HEK293 (cell line): Measurements from ENCODE around the gene HSF2BP.

Experiments used
- KLF1 ChIP-seq: fragments of 450-650 bp; formaldehyde crosslinking; IDR thresholded peaks from 2 replicates; pipeline ENCODE4 v1.5.1; 2016; ENCODE audit warnings: missing biosample characterization, missing genetic modification characterization
- YY1 ChIP-seq: fragments of 450-650 bp; formaldehyde crosslinking; IDR thresholded peaks from 2 replicates; pipeline ENCODE4 v1.5.1; 2018; ENCODE audit warnings: missing biosample characterization, missing genetic modification characterization
- TF ChIP-seq, protein P1 (sequence below): fragments of 450-650 bp; formaldehyde crosslinking; IDR thresholded peaks from 2 replicates; pipeline ENCODE4 v1.5.1; 2016; ENCODE audit warnings: missing biosample characterization, missing genetic modification characterization
- TF ChIP-seq, protein P2 (sequence below): fragments of 450-650 bp; formaldehyde crosslinking; IDR thresholded peaks from 2 replicates; pipeline ENCODE4 v1.5.1; 2016; ENCODE audit warnings: missing biosample characterization, missing genetic modification characterization
- TF ChIP-seq, protein P3 (sequence below): fragments of 450-650 bp; formaldehyde crosslinking; IDR thresholded peaks from 2 replicates; pipeline ENCODE4 v1.5.1; 2016; ENCODE audit warnings: missing biosample characterization, missing genetic modification characterization
- TF ChIP-seq, protein P4 (sequence below): fragments of 450-650 bp; formaldehyde crosslinking; IDR thresholded peaks from 2 replicates; pipeline ENCODE4 v1.5.1; 2016; ENCODE audit warnings: missing biosample characterization, missing genetic modification characterization, low read depth
- TF ChIP-seq, protein P5 (sequence below): sonication (generic); formaldehyde crosslinking; IDR thresholded peaks from 2 replicates; pipeline ENCODE4 v1.8.1; 2022; ENCODE audit warnings: mild to moderate bottlenecking, moderate library complexity, missing genetic modification reagents

DNA sequence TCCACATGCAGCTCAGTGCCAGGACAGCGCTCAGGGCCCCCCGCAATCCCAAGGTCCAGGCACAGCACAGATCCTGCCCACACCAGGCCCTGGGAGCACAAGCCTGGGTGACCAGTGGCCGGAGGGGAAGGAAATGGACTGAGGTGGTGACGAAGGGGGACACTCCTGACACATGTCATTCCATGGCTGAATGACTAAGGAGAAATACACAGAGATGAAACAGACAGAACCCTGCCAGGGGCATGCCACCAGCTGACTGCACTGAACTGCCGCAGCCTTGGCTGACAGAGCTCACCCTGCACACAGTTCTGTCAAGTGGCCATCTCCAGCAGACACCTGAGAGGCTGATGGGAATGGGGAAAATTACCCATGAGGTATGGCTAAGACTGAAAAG is 56.1 kb downstream of the HSF2BP start:
- TF ChIP-seq KLF1 (tag by site-specific recombination) (no peak), YY1 (tag by site-specific recombination) (no peak)
- TF ChIP-seq, protein P1, sequence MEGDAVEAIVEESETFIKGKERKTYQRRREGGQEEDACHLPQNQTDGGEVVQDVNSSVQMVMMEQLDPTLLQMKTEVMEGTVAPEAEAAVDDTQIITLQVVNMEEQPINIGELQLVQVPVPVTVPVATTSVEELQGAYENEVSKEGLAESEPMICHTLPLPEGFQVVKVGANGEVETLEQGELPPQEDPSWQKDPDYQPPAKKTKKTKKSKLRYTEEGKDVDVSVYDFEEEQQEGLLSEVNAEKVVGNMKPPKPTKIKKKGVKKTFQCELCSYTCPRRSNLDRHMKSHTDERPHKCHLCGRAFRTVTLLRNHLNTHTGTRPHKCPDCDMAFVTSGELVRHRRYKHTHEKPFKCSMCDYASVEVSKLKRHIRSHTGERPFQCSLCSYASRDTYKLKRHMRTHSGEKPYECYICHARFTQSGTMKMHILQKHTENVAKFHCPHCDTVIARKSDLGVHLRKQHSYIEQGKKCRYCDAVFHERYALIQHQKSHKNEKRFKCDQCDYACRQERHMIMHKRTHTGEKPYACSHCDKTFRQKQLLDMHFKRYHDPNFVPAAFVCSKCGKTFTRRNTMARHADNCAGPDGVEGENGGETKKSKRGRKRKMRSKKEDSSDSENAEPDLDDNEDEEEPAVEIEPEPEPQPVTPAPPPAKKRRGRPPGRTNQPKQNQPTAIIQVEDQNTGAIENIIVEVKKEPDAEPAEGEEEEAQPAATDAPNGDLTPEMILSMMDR (tag by site-specific recombination) = no peak
- TF ChIP-seq, protein P2, sequence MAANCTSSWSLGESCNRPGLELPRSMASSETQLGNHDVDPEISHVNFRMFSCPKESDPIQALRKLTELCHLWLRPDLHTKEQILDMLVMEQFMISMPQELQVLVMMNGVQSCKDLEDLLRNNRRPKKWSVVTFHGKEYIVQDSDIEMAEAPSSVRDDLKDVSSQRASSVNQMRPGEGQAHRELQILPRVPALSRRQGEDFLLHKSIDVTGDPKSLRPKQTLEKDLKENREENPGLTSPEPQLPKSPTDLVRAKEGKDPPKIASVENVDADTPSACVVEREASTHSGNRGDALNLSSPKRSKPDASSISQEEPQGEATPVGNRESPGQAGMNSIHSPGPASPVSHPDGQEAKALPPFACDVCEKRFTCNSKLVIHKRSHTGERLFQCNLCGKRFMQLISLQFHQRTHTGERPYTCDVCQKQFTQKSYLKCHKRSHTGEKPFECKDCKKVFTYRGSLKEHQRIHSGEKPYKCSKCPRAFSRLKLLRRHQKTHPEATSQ (tag by site-specific recombination) = no peak
- TF ChIP-seq, protein P3, sequence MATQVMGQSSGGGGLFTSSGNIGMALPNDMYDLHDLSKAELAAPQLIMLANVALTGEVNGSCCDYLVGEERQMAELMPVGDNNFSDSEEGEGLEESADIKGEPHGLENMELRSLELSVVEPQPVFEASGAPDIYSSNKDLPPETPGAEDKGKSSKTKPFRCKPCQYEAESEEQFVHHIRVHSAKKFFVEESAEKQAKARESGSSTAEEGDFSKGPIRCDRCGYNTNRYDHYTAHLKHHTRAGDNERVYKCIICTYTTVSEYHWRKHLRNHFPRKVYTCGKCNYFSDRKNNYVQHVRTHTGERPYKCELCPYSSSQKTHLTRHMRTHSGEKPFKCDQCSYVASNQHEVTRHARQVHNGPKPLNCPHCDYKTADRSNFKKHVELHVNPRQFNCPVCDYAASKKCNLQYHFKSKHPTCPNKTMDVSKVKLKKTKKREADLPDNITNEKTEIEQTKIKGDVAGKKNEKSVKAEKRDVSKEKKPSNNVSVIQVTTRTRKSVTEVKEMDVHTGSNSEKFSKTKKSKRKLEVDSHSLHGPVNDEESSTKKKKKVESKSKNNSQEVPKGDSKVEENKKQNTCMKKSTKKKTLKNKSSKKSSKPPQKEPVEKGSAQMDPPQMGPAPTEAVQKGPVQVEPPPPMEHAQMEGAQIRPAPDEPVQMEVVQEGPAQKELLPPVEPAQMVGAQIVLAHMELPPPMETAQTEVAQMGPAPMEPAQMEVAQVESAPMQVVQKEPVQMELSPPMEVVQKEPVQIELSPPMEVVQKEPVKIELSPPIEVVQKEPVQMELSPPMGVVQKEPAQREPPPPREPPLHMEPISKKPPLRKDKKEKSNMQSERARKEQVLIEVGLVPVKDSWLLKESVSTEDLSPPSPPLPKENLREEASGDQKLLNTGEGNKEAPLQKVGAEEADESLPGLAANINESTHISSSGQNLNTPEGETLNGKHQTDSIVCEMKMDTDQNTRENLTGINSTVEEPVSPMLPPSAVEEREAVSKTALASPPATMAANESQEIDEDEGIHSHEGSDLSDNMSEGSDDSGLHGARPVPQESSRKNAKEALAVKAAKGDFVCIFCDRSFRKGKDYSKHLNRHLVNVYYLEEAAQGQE (tag by site-specific recombination) = no peak
- TF ChIP-seq, protein P4, sequence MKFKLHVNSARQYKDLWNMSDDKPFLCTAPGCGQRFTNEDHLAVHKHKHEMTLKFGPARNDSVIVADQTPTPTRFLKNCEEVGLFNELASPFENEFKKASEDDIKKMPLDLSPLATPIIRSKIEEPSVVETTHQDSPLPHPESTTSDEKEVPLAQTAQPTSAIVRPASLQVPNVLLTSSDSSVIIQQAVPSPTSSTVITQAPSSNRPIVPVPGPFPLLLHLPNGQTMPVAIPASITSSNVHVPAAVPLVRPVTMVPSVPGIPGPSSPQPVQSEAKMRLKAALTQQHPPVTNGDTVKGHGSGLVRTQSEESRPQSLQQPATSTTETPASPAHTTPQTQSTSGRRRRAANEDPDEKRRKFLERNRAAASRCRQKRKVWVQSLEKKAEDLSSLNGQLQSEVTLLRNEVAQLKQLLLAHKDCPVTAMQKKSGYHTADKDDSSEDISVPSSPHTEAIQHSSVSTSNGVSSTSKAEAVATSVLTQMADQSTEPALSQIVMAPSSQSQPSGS (tag by site-specific recombination) = no peak
- TF ChIP-seq, protein P5, sequence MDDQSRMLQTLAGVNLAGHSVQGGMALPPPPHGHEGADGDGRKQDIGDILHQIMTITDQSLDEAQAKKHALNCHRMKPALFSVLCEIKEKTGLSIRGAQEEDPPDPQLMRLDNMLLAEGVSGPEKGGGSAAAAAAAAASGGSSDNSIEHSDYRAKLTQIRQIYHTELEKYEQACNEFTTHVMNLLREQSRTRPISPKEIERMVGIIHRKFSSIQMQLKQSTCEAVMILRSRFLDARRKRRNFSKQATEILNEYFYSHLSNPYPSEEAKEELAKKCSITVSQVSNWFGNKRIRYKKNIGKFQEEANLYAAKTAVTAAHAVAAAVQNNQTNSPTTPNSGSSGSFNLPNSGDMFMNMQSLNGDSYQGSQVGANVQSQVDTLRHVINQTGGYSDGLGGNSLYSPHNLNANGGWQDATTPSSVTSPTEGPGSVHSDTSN (CRISPR knock-in tag) = no peak
